ENCODE data around the gene RGS18.
"Not testable (repeated sequence)": the region's sequence is repeated elsewhere in the genome, so short reads cannot be mapped to it uniquely, and the experiment has no call there.

Gene RGS18

DNA sequence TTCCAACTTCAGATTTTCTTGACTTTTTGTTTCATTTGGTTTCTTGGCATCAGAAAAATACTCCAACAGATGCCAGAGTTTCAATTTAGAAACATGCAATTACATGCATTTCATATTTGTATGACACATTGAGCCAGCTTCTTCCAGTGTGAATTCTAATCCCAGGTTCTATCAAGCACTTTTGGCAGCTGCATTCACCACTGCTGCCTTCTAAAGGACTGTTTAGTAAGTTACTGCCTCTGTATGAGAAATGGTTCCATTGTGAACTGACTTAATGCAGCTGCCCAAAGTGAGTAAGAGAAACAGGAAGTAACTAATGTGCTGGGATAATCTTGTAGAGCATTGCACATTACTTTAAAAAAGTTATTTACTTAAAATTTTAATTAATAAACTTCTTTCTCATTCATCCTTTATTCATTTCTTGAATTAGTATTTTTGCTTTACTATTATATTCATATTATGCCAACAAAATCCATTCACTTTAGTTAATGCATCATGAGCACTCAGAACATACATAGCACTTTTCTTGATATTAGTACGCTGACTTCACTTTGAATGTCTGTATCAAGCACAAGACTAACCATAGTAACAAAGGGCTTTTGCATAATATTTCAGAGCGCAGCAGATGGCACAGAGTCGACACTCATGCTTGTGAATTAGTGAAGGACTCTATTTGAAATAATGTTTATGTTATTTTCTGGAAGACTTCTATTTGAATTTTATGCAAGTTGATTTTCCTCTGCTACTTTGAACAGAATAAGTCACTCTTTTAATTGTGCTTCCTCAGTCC, 9.8 kb downstream of the RGS18 start:
- no peak for DNase-seq

DNA sequence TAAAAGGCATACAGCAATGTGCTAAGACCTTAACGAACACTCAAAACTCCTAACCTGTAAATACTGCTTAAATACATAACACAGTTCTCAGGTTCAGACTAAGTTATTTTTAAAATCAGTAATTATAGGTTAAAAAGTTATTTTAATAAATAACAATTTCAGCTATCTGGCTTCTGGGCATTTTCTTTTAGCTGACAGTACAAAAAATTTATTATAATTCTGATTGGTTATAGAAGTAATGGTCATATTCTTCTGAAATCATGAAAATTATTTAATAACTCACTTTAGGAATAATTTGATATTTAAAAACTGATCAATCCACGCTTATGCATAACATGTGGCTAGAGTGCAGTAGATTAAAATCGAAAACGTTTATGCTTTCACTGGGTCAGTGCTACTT, 10.7 kb downstream of the RGS18 start:
- DNase-seq, result no peak

- DNase-seq, result no peak
These were observed 12.1 kb downstream of the RGS18 start for GRCh38 chr1:192170196-192170984.

- no peak for DNase-seq
These were observed 12.9 kb downstream of the RGS18 start for GRCh38 chr1:192171123-192171522.

GRCh38 chr1:192175971-192176370, 17.7 kb downstream of the RGS18 start:
- DNase-seq, result no peak

GRCh38 chr1:192183788-192184187, 25.5 kb downstream of the RGS18 start:
- DNase-seq, result no peak

DNA sequence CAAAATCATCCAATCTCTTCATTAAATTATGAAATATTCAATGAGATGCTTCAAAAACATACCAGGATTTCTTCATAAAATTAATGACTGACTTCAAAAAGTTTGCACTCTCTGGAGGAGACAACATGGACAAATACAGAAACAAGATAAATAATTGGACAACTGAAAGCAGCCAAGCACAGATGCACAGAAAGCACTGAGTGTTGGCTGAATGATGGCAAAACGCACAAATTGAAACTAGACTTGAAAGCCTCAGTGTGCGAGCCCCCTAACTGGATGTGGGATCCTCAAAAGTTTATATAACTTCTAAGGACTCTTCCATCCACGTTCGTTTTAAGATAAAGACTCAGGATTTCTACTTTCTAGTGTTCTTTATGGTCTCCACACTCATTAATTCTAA, 27.9 kb downstream of the RGS18 start:
- no peak for DNase-seq

- DNase-seq, result no peak
These were observed 31.8 kb downstream of the RGS18 start for GRCh38 chr1:192190066-192190465.

DNA sequence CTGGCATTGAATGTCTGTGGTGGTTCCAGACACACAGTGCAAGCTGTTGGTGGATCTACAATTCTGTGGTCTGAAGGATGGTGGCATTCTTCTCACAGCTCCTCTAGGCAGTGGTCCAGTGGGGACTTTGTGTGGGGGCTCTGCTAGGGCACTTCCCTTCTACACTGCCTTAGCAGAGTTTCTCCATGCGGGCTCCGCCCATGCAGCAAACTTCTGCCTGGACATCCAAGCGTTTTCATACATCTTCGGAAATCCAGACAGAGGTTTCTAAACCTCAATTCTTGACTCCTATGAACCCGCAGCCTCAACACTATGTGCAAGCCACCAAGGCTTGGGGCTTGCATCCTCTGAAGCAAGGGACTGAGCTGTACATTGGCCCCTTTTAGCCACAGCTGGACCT, 43.0 kb downstream of the RGS18 start:
- DNase-seq, result no peak

GRCh38 chr1:192224396-192224795, 66.1 kb downstream of the RGS18 start:
- DNase-seq, result no peak

DNA sequence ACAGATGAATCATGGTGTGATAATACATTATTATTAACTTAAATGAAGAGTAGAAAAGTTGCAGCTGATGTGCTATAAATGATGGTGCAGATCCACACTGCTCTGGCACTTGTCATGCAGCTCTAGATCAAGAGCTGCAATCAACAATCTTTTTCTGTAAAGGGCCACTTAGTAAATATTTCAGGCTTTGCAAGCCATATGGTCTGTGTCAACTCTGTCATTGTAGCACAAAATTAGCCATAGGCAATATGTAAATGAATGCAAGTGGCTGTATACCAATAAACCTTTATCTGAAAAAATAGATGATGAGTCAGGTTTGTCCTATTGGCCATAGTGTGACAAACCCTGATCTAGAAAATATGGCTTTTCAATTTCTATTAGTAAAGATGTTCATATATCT, 66.6 kb downstream of the RGS18 start:
- DNase-seq, result no peak

GRCh38 chr1:192225266-192225665, 67.0 kb downstream of the RGS18 start:
- DNase-seq, result no peak

- DNase-seq, result no peak
These were observed 67.4 kb downstream of the RGS18 start for GRCh38 chr1:192225703-192226102.

DNA sequence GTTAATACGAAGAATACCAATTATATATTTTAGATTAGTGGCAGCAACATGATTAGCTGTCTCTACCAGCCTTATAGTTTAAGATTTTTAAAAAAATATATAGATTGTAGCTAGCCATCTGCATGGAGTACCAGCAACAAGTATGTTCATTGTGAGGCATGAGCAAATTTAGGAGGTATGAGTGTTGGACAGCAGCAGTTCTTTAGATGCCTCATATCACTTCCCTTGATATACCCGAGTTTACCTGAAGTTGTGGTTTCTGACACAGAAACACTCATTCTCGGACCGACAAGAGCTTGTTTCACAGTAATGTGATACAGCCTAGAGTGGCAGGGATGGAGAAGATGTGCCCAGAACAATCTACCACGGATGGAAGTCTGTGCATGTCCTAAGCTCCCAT, 69.1 kb downstream of the RGS18 start:
- DNase-seq, result no peak

DNA sequence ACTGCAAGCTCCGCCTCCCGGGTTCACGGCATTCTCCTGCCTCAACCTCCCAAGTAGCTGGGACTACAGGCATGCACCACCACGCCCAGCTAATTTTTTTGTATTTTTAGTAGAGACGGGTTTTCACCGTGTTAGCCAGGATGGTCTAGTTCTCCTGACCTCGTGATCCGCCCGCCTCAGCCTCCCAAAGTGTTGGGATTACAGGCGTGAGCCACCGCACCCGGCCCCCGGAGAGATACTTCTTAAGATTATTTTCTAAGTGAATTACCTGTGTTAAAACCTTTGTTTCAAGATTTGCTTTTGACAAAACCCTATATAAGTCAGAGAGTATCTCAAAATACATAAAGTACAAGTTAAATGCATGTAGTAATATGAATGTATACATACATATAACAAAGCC, 69.7 kb downstream of the RGS18 start:
- DNase-seq, result not testable (repeated sequence)

- no peak for DNase-seq
These were observed 74.7 kb downstream of the RGS18 start for GRCh38 chr1:192232817-192233417.

GRCh38 chr1:192235127-192235526, 76.9 kb downstream of the RGS18 start:
- no peak for DNase-seq
